Fibroblast of upper back skin (primary cell): Measurements from ENCODE around the gene ANKRD12.

Source experiments
- DNase-seq: peaks from one replicate; pipeline ENCODE4 v3.0.0-alpha.2; 2013

The ANKRD12 gene

DNA sequence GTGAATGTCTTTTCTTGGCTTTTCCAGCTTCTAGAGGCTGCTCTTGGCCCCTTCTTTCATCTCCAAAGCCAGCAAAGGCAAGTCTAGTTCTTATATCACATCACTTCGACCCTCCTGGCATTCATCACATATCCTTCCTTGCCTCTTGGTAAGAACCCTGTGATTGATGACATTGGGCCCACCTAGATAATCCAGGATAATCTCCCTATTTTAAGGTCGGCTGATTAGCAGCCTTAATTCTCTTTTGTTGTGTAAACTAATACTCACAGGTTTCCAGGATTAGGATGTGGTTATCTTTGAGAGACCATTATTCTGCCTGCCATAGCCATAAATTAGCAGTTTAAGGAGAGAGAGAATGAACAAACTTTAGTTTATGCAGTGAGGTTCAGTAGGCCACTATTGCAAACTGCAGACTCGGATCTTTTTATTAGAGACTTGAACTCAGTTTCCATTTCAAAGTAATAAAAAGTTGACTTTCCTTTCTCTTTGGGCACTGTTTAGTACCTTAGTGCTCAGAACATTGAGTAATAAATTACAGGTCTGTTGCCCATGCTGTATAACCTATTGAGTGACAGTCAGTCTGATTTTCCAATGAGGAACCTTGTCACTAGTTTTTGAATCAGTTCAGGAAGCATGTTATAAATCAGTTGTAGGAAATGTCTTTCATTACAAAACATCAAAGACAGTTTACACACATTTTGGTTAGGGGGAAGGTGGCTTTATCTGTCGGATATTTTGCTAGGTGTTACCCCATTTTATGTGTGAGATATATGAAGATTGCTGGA lies 29.6 kb upstream of the ANKRD12 start:
- DNase-seq: no peak

DNA sequence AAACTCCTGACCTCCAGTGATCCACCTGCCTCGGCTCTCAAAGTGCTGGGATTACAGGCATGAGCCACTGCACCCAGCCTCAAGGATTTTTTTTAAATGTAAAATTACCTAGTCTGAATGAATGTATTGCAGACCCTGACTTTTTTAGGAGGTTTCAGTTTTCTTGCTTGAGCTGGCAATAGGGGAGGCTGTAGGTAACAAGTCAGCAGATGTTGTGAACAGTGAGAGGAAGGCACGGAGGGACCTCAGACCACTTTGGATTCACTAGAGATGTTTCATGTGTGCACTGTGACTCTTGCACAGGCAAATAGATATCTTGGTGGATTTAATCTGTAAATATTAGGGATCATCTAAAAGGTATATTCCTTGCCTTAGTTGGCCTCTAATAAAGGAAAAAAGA lies 27.7 kb upstream of the ANKRD12 start:
- DNase-seq: no peak

DNA sequence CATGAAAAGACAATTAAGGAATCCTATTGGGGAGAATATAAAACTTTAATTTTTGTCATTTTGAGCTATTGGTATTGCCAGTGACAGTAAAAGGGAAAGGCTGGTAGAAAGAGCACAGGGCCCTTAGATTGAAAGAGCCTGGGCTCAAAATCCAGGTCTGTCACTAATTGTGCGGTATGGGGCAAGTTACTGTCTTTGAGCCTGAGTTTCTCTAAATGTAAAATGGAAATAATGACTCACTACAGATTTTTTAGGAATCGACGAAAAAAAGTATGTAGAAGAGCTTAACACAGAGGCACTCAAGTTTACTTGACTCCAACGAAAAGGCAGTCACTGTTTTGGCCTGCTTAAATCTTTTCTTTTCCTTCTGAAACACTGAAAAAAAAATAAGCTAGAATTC lies 27.1 kb upstream of the ANKRD12 start:
- DNase-seq: peak; percentile 61

DNA sequence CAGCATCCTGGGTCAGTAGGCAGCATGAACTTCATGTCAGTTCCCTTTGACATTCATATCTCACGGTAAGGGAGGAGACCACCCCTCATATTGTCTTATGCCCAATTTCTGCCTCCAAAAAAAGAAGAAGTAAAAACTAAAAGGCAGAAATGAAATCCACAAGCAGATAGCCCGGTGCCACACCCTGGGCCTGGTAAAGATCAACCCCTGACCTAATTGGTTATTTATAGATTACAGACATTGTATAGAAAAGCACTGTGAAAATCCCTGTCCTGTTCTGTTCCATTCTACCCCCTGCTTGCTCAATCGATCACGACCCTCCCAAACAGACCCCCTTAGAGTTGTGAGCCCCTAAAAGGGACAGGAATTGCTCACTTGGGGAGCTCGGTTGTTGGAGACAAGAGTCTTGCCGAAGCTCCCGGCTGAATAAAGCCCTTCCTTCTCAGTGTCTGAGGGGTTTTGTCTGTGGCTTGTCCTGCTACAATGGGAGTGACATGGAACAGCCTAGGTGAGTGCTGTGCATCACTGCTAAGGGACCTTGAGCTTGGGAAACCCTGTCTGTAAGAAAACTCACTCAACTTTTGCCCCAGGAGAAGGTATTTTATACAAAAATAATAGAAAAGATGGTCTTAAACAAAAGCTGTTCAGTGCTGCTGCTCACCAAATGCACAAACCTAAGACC lies 23.0 kb upstream of the ANKRD12 start:
- no peak for DNase-seq

DNA sequence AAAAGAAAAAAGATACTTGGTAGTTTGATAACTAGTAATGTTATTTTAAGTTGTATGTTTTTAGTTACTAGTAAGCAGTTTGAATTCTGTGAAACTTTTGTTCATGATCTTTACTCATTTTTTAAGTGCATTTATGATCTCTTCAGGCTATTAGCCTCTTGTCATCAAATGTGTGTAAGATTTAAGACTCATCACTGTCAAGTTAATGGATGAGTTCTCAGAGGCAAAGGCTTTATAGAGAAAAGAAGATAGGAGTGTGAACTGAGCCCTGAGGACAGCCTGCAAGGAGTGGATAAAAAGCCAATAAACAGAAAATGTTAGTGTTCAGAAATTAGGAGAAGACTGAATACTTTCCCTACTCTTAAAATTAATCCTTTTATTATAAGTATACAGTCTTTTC lies 20.6 kb upstream of the ANKRD12 start:
- no peak for DNase-seq

DNA sequence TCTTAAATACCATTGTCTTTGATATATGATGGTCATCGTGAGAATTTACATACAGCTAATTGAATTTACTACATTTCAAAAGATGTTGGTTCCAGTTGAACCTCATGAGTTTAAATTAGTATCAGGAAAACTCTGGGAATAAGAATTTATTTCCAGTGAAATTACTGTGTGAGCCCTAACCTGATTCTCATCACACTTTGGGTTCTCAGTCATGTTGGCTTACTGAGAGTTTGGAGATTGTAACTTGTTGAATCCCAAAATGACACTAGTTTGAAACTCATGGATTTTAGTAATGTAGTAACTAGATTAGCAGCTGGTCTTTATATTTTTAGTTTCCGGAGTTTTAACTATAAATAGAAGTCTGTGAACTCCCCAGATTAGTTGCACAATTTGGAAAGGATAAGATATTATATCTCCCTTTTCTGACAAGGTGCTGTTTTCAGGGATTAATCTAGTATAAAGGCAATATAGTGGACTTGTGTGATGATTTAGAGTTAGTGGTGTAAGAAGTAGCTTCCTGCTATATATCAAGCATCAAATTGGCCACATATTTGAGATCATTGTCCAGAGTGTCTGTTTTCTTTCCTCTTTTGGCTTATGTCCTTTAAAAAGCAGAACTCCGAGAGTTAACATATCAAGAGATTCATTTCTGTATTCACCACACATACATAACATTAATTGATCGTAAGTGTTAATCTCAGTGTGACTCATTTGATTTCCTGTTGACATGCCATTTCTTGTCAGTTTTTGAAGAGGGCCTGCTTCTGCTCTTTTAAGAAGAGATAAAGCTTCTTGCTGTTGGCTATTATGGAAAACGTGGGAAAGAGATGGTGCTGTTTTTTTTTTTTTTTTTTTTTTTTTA lies 18.4 kb upstream of the ANKRD12 start:
- DNase-seq: no peak

DNA sequence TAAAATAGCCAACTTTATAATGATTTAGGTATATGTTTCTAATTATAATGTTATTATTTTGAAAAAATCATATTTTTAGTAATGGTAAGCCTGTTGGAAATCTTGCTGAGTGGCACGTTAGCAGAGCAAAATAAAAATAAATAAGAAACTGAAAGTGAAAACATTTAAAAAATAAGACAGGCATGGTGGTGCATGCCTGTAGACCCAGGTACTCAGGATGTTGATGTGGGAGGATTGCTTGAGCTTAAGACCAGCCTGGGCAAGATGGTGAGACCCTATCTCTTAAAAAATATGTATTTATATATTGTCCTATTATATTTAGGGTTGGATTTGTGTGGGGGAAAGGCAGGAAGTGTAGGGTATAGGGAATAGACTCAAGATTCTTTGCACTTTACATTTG lies 15.8 kb upstream of the ANKRD12 start:
- no peak for DNase-seq

DNA sequence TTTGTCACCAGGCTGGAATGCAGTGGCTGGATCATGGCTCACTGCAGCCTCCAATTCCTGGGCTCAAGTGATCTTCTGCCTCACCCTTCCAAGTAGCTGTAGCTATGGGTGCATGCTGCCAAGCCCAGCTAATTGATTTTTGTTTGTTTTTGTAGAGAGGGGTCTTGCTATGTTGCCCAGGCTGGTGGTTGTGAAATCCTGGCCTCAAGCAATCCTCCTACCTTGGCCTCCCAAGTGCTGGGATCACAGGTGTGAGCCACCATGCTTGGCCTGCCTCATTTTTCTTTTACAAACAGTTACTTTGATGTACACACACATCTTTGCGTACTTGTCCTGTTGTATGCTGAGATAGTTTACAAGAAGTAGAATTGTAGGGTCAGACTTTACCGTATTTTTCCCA lies 13.1 kb upstream of the ANKRD12 start:
- no peak for DNase-seq

DNA sequence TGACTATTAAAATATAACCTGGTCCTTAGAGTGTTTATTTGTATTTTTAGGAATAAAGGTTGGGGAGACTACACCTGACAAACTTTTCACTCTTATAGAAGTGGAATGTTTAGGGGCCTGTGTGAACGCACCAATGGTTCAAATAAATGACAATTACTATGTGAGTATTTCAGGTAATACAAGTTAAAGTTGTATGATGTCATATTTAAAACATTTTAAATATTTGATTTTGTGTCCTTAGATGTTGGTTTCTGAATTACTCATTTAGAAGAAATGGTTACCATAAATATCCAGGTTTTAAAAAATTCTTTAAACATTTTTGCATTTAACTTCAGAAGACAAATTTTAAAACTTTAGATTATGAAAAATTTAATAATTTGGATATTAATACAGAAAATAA lies 11.8 kb upstream of the ANKRD12 start:
- no peak for DNase-seq

DNA sequence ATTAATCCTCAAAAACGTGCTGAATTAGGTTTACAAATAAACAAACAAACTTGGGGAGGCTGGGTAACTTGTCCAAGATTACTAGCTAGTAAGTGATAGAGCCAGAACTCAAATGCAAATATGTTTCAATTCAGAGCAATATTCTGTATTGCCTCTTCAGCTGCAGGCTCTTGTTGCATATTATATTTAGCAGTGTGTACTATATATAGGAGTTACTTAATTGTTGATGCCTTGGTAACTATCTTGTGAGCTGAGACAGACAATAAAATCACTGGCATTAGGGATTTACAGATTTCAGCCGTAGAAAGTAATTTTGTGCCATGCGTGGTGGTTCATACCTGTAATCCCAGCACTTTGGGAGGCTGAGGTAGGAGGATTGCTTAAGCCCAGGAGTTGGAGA lies 10.2 kb upstream of the ANKRD12 start:
- DNase-seq: no peak

DNA sequence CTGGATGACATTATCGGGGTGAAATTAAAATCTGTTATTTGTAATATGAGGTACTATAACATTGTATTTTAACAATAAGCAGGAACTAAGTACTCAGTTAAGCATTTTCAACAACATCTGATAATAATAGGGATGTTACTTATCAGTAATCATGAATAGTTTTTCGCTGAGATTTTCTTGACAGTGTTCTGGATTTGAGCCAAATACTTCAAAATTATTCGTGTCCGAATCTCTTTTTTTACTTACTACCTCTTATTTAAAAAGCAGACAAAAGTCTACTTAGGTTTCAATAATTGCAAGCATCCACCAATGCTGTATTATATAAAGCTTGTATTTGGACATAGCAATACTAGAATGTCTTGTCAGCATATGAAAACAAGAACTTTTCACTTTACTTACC lies 6.4 kb upstream of the ANKRD12 start:
- DNase-seq: no peak

DNA sequence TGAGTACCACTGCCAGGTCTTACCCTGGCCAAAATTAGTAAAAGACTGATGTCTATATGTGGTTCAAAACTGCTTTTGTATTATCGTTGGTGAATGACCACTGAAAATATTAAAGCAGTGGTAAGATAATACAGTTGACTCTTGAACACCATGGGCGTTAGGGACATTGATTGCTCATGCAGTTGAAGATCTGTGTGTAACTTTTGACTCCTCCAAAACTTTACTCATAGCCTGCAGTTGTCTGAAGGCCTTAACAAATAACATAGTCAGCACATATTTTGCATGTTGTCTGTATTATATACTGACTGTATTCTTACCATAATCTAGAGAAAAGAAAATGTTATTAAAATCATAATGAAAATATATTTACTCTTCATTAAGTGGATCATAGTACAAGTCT lies 5.8 kb upstream of the ANKRD12 start:
- DNase-seq: no peak

DNA sequence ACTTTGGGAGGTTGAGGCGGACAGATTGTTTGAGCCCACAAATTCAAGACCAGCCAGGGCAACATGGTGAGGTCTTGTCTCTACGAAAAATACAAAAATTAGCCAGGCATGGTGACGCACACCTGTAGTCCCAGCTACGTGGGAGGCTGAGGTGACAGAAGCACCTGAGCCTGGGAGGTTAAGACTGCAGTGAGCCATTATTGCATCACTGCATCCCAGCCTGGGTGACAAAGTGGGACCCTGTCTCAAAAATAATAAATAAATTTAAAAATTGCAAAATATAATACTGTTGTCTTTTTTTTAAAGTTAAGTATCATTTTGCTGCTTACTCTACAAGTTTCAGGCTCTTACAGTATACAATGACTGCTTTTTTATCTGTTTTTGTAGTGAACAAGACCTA lies 4.0 kb upstream of the ANKRD12 start:
- no peak for DNase-seq

DNA sequence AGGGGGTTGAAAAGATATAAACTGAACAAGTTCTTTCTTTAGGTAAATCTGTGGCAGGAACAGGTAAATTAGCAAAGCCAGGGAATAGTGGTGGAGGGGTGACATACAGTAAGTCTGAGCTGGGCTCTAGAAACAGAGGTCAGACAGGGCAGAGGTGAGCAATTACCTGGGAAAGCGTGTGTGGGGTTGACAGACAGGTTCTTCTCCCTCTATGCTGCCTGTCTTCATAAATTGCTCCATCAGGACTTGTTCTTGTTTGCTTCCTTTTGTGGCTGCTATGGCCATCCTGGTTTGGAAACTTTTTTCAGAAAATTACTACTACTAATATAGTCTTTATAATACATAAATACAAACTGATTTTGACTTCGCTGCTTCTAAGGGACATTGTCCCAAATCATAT lies 3.4 kb upstream of the ANKRD12 start:
- no peak for DNase-seq

DNA sequence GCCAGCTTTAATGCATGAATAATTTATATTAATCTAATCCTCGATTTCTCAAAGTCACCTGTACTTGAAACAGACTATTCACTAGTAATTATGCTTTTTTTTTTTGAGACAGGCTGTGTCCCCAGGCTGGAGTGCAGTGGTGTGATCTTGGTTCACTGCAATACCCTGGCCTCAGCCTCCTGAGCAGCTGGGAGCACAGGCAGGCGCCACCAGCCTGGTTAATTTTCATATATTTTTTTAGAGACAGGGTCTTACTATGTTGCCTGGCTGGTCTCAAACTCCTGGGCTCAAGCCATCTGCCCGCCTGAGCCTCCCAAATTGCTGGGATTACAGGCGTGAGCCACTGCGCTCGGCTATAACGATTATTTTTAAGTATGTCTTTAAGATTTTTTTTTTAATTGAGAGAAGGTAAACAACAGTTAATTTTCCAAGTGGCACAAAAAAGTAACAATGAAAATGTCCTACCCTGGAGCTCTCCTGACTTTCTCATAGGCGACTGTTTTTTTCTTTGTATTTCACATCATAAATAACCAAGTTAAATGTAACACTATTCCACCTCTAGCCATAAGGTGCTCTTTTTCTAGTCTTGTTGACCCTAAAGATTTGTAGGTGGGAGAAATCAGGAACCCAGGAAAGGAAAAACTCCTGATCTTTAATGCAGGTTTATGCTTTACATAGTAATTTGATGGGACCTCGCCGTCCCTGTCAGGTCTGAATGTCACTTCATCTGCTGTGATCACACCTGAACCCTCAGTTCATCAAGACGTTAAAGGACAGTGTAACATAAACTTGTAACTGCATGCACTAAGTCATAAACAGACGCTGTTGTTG lies 1.3 kb upstream of the ANKRD12 start:
- DNase-seq: no peak

DNA sequence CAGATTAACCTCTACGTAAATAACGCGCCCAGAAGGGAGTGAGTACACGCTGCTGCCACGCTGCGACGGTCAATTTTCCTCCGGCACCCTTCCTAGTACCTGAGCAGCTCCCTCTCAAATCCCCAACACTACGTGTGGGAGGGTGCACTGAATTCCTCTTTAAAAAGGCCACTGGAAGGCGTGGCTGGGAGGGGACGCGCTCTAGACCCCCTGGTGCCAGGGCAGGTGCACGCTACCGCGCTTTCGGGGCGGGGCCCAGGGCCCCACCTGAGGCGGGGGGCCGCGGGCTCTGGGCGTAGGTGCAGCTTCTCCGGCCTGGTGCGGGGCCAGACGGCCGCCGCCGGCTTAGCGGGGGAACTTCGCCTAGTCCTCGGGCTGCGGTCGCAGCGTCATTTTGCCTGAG lies 668 bp upstream of the ANKRD12 start:
- no peak for DNase-seq

DNA sequence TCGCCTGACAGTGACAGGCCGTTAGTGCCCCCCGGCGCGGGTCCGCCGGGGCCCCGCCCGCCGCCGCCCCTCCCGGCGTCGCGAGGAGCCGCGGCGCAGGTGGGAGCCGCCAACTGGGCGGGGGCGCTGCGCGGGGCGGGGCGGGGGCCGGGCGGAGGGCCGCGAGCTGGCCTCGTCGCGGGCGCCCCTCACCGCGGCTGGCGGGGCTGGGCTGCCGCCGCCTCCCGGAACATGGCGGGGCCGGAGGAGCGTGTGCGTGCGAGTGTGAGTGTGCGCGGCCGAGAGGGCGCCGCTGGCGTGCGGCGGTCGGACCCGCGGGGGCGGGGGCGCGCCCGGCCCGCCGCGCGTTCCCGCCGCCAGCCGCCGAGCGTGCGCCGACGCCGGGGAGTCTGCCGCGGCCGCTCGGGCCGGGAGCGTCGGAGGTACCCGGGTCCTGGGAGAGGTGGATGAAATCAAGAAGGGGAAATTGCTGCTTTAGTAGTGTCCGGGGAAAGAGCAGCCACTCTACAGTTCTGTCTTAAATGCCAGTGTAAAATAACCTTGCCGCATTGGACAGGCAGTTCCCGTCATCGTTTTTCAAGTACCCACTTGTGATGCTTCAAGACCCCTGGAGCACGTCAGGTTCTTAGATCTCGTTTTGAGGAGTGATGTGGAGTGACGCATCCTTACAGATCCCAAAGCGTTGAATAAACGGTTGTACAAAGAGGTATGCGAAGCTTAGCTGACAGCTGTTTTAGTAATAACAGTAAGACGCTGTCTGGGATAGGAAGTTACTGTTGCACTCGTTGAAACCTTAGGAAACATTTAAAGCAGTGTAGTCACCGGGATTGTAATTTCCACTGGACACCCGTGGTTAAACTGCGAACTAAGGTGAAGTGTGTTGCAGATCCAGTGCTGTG lies 836 bp downstream of the ANKRD12 start:
- DNase-seq: peak; percentile 78

DNA sequence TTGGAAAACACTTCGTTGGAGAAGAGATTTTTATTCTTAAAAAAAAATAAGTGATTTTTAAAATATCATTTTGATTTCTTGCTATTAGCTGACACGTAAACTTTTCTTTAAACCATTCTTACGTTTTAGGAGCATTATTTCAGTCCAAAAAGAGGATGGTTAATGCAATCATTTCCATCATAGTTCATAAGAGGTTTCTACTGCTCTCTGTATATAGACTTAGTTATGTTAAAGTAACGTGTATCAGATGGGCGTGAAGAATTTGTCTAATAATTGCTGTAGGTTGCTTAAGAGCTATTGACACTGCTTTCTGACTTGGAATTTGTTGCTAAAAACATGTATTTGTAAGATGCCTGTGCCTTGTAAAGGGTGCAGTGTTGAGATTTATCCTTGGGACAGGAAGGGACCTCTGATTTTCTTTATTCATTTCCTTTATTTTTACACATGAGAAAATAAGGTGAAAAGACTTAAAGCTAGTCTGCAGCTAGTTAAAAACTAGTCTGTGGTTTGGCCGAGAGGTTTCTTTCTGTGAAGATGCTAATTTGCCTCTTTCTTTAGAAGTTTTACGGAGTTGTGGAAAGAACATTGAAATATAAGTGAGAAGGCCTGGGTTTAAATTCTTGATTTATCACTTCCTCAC lies 2.9 kb downstream of the ANKRD12 start:
- DNase-seq: no peak

DNA sequence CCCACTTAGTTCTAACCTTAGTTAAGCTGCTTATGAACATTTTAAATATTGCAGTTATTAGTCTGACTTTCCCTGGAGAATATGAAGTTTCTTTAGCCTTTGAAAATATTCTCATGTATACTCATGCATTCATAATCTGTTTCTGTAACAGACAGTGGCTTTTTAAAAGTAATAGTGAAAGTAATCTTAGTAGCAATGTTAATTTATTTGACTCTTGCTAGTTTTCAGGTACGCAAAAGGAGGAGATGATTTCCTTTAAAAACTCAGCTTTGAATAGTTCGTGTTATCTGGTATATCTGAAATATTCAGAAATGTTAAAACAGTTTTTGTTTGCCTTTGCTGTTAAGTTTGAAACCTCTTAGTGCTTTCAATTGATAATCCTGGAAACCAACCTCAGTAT lies 3.8 kb downstream of the ANKRD12 start:
- no peak for DNase-seq

DNA sequence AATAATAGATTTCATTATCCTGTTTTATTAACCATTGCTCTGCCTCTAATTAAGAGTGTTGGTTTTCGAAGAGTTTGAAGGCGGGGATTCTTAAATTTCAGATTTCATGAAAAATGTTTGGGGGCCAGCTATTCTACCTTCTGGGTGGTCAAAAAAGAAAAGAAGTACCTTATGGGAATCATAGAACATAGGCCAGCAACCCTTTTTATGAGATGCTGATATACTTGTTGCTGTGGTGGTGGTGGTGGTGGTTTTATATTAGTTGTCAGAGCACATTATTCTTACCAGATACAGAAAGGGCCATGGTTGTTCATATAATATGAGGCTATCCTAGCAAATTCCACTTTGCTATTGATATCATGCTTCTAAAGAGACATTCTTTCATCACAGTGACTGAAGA lies 4.4 kb downstream of the ANKRD12 start:
- no peak for DNase-seq

DNA sequence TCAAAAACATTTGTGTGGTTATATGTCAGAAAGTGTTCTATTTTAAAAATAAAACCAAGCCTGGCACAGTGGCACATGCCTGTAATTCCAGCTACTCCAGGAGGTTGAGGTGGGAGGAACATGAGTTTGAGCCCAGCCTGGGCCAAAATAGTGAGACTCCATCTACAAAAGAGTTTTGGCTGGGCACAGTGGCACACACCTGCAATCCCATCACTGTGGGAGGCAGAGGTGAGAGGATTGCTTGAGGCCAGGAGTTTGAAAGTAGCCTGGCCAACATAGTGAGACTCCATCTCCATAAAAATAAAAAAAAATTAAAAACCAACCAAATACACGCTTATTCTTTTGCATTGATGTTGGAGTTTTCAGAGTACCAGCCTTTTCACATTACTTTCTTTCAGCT lies 9.6 kb downstream of the ANKRD12 start:
- no peak for DNase-seq
